ENCODE measurements around the gene CRADD.

CRADD gene

DNA sequence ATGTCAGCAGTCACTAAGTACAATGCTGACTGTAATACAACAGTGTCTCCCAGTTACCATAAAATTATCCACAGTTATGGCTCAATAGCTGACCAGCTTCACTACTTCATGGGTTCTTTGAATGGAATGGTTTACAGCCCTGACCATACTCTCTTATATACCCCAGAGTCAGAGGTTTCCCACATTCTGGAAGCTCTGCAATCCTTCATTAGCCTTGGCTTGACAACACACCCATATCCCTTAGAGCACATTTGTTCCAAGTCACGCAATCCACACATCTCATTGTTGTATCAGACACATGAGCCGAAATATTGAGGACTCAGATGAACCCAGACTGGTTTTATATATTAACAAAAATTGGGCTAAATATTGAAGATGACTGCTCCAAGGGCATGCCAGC, 261.8 kb downstream of the CRADD start:
- DNase-seq (ENCODE audit: low spot score): no peak

- no peak for DNase-seq (ENCODE audit: low spot score)
These were observed 262.6 kb downstream of the CRADD start for GRCh38 chr12:93939641-93940325.

GRCh38 chr12:93943780-93944179, 266.6 kb downstream of the CRADD start:
- DNase-seq (ENCODE audit: low spot score): no peak

- DNase-seq (ENCODE audit: low spot score): no peak
These were observed 267.0 kb downstream of the CRADD start for GRCh38 chr12:93944201-93944600.

All from hematopoietic multipotent progenitor cell treated with erythropoietin and hydrocortisone succinate and interleukin-3 and kit ligand, for 17 days (in vitro differentiated cells).